CD4-positive, alpha-beta T cell treated with Interleukin-10 for 1 hour (primary cell): ENCODE measurements around the gene TRIM9.

Experiments
- DNase-seq: peaks from one replicate; pipeline ENCODE4 v3.0.0-alpha.2; 2020

TRIM9 gene

GRCh38 chr14:50929506-50929905 is 165.4 kb downstream of the TRIM9 start:
- DNase-seq: no peak

GRCh38 chr14:50928002-50928635 is 166.8 kb downstream of the TRIM9 start:
- DNase-seq: no peak

- no peak for DNase-seq
Observed at GRCh38 chr14:50926851-50927386, 168.0 kb downstream of the TRIM9 start.
